HG03280 (cell line): ENCODE measurements around the gene ESAM.
A peak's percentile ranks its signal among the peaks of the same experiment; 100 is the strongest.

Source experiments
- ATAC-seq: cut with Tn5 transposase; IDR thresholded peaks from one replicate; pipeline ENCODE4 v1.9.1; 2021; ENCODE audit warnings: mild to moderate bottlenecking, moderate library complexity; ENCODE audit not compliant: unreplicated experiment

ESAM gene

GRCh38 chr11:124737638-124738305, 24.3 kb downstream of the ESAM start:
- ATAC-seq = no peak

- ATAC-seq = no peak
Observed at GRCh38 chr11:124736736-124737135, 25.4 kb downstream of the ESAM start.

- ATAC-seq = no peak
Observed at GRCh38 chr11:124732230-124732629, 29.9 kb downstream of the ESAM start.

GRCh38 chr11:124729571-124729970, 32.5 kb downstream of the ESAM start:
- no peak for ATAC-seq

- no peak for ATAC-seq
Observed at GRCh38 chr11:124728134-124728533, 34.0 kb downstream of the ESAM start.

- ATAC-seq = no peak
Observed at GRCh38 chr11:124727474-124727873, 34.6 kb downstream of the ESAM start.

GRCh38 chr11:124725719-124726105, 36.4 kb downstream of the ESAM start:
- no peak for ATAC-seq

- peak; percentile 65 for ATAC-seq
Observed at GRCh38 chr11:124724979-124725718, 36.9 kb downstream of the ESAM start.

GRCh38 chr11:124722176-124722575, 39.9 kb downstream of the ESAM start:
- ATAC-seq = no peak

- no peak for ATAC-seq
Observed at GRCh38 chr11:124719534-124719933, 42.6 kb downstream of the ESAM start.

GRCh38 chr11:124718801-124719200, 43.3 kb downstream of the ESAM start:
- no peak for ATAC-seq

GRCh38 chr11:124717786-124718651, 44.1 kb downstream of the ESAM start:
- no peak for ATAC-seq

GRCh38 chr11:124717421-124717785, 44.7 kb downstream of the ESAM start:
- ATAC-seq = no peak

GRCh38 chr11:124716591-124716990, 45.5 kb downstream of the ESAM start:
- ATAC-seq = no peak

- no peak for ATAC-seq
Observed at GRCh38 chr11:124712392-124712791, 49.7 kb downstream of the ESAM start.

GRCh38 chr11:124707829-124708228, 54.3 kb downstream of the ESAM start:
- no peak for ATAC-seq
